ENCODE measurements around the gene ELF2.

DNA sequence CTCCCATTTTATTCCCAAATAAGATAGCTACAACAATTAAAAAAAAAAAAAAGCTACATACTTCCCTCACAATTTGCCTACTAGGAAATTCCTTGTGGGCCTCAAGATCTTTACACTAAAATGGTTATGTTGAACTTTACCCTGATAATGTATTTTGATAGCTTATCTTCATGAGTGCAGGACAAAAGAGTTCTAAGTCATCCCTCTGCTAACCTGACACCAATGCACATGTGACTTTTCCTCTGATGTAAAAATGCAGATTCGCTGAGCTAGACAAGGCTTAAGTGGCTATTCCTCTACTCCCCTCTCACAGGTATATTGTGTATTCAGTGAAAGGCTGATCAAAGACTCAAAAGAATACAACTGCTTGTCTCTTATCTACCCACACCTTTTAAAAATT is 22.5 kb downstream of the ELF2 start:
- TF ChIP-seq CTCF (IDR thresholded peaks at IDR 0.05) = no peak
- no peak for TF ChIP-seq POLR2A (IDR thresholded peaks at IDR 0.05)

Data from thyroid gland (tissue), 4 donors.